K562 (cell line): ENCODE results near the gene UBE2N.

ENCODE experiments used
- BDP1 ChIP-seq: IDR thresholded peaks from 3 replicates; pipeline ENCODE4 v1.6.1; 2011; ENCODE audit not compliant: insufficient read length, insufficient read depth
- CTCF ChIP-seq, 3 experiments: IDR thresholded peaks in 2 of 3; conservative IDR thresholded peaks in 1 of 3; 2 replicates each; pipeline ENCODE4 v1.5.1; 2011 to 2012; ENCODE audit warnings: low read length in 3 of 3, mild to moderate bottlenecking in 3 of 3, control low read depth in 2 of 3, improper control_type of control experiment in 1 of 3, inconsistent platforms in 1 of 3, low read depth in 1 of 3, mixed read lengths in 1 of 3, moderate library complexity in 1 of 3; ENCODE audit not compliant: insufficient read depth in 2 of 3
- HCFC1 ChIP-seq: IDR thresholded peaks from 2 replicates; pipeline ENCODE4 v1.6.1; 2012; ENCODE audit warnings: low read depth, low read length, improper control_type of control experiment
- KDM1A ChIP-seq, 2 experiments: fragments of 450-650 bp; IDR thresholded peaks; 2 replicates each; pipeline ENCODE4 v1.6.1; 2016; ENCODE audit warnings: mild to moderate bottlenecking in 2 of 2
- POLR2AphosphoS5 ChIP-seq: IDR thresholded peaks from 2 replicates; pipeline ENCODE4 v1.6.1; 2011; ENCODE audit warnings: mild to moderate bottlenecking, low read depth, low read length, moderate library complexity; ENCODE audit not compliant: control insufficient read depth, insufficient read depth
- RFX5 ChIP-seq: IDR thresholded peaks from 2 replicates; pipeline ENCODE4 v1.6.1; 2011; ENCODE audit warnings: low read depth, mild to moderate bottlenecking, improper control_type of control experiment, low read length
- SIN3A ChIP-seq, 2 experiments: fragments of 150-350 bp in 1 of 2; IDR thresholded peaks; 2 replicates each; pipeline ENCODE4 v1.6.1; 2011 to 2016; ENCODE audit warnings: borderline replicate concordance in 2 of 2, low read depth in 2 of 2, low read length in 2 of 2, mild to moderate bottlenecking in 2 of 2, moderate library complexity in 2 of 2; ENCODE audit not compliant: control insufficient read depth in 1 of 2
- SMAD4 ChIP-seq: fragments of 250-450 bp; sonication (Bioruptor Pico); conservative IDR thresholded peaks from 2 replicates; pipeline ENCODE4 v1.8.0; 2021; ENCODE audit warnings: inconsistent platforms, mild to moderate bottlenecking, moderate library complexity
- TEAD4 ChIP-seq, 2 experiments: sonication (generic) in 1 of 2; formaldehyde crosslinking in 1 of 2; IDR thresholded peaks; 2 replicates each; pipeline versions ENCODE4 v1.6.1 to v1.8.0; 2012 to 2022; ENCODE audit warnings: borderline replicate concordance in 1 of 2, inconsistent platforms in 1 of 2, low read length in 1 of 2, mild to moderate bottlenecking in 1 of 2, missing genetic modification reagents in 1 of 2
- YY1 ChIP-seq, 3 experiments: IDR thresholded peaks; 2 replicates each; pipeline ENCODE4 v1.6.1; 2011; ENCODE audit warnings: low read length in 2 of 3, mild to moderate bottlenecking in 2 of 3, moderate library complexity in 2 of 3, borderline replicate concordance in 1 of 3, control low read depth in 1 of 3, low read depth in 1 of 3; ENCODE audit not compliant: insufficient read depth in 3 of 3, insufficient replicate concordance in 2 of 3, control insufficient read depth in 1 of 3, insufficient read length in 1 of 3; ENCODE audit errors: extremely low read depth in 1 of 3
- ZNF12 ChIP-seq: sonication (generic); formaldehyde crosslinking; IDR thresholded peaks from 2 replicates; pipeline ENCODE4 v1.4.0; 2020; ENCODE audit warnings: mild to moderate bottlenecking, missing genetic modification reagents
- ZNF232 ChIP-seq: sonication (generic); formaldehyde crosslinking; IDR thresholded peaks from 2 replicates; pipeline ENCODE4 v1.8.0; 2022; ENCODE audit warnings: mild to moderate bottlenecking, missing genetic modification reagents
- ZNF589 ChIP-seq: fragments of 200-800 bp; sonication (Bioruptor generic); IDR thresholded peaks from 2 replicates; pipeline ENCODE4 v1.6.1; 2016; ENCODE audit warnings: low read depth, missing genetic modification characterization, missing compliant biosample characterization
- TF ChIP-seq, protein P1 (sequence below): fragments of 450-650 bp; IDR thresholded peaks from 2 replicates; pipeline ENCODE4 v1.6.1; 2018; ENCODE audit not compliant: partially characterized antibody

DNA sequence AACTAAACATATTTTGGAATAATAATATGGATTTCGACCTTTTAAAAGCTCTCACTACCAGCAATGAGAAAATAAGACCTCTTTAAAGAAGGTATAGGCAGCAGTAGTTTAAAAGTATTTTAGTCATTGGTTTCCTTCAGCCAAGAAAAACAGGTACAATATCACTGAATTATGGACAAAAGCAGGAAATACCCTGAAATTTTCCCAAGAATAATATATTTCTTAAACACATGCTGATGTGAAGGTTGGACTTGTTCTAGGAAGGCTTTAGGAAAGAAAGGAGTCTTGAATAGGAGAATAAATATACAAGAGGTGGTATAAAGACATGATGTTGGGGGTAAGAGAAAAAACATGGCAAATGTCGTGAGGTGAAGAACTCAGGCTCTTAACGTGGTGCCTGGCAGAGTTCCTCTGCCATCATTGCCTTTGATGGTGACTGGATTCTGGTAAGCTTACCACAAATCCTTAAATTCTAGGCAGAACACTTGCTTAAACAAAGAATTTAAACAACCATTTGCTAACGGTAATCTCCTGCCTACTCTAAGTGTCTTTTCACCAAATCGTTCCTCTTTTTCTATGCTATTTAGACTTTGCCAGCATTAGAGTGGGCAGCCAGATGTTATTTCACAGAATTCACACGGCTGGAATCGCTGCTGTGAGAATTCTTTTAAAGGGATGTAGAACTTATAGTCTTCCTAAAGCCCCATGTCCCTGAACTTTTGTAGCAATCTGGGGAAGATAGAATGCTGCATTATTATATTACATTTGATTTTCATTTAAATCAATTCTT lies 75.9 kb downstream of the UBE2N start:
- TF ChIP-seq YY1 (IDR thresholded peaks at IDR 0.05; ENCODE audit: borderline replicate concordance in 1 of 3, control insufficient read depth in 1 of 3, extremely low read depth in 1 of 3, insufficient read depth in 3 of 3, insufficient read length in 1 of 3, insufficient replicate concordance in 2 of 3, low read depth in 1 of 3, low read length in 2 of 3) (no peak), RFX5 (no peak), CTCF (IDR thresholded peaks at IDR 0.05 in 2 of 3, conservative IDR thresholded peaks at IDR 0.05 in 1 of 3; ENCODE audit: insufficient read depth in 2 of 3, low read depth in 1 of 3, low read length in 3 of 3) (no peak), ZNF232 (CRISPR knock-in tag) (no peak), ZNF589 (CRISPR knock-in tag) (no peak), KDM1A (IDR thresholded peaks at IDR 0.05) (no peak), ZNF12 (CRISPR knock-in tag) (no peak), HCFC1 (no peak), POLR2AphosphoS5 (no peak), BDP1 (no peak), SIN3A (IDR thresholded peaks at IDR 0.05; ENCODE audit: borderline replicate concordance in 2 of 2, control insufficient read depth in 1 of 2, low read depth in 2 of 2, low read length in 2 of 2) (no peak), SMAD4 (CRISPR knock-in tag) (no peak), TEAD4 (IDR thresholded peaks at IDR 0.05; ENCODE audit: low read length) (no peak), TEAD4 (CRISPR knock-in tag; IDR thresholded peaks at IDR 0.05; ENCODE audit: borderline replicate concordance) (no peak)
- TF ChIP-seq, protein P1, sequence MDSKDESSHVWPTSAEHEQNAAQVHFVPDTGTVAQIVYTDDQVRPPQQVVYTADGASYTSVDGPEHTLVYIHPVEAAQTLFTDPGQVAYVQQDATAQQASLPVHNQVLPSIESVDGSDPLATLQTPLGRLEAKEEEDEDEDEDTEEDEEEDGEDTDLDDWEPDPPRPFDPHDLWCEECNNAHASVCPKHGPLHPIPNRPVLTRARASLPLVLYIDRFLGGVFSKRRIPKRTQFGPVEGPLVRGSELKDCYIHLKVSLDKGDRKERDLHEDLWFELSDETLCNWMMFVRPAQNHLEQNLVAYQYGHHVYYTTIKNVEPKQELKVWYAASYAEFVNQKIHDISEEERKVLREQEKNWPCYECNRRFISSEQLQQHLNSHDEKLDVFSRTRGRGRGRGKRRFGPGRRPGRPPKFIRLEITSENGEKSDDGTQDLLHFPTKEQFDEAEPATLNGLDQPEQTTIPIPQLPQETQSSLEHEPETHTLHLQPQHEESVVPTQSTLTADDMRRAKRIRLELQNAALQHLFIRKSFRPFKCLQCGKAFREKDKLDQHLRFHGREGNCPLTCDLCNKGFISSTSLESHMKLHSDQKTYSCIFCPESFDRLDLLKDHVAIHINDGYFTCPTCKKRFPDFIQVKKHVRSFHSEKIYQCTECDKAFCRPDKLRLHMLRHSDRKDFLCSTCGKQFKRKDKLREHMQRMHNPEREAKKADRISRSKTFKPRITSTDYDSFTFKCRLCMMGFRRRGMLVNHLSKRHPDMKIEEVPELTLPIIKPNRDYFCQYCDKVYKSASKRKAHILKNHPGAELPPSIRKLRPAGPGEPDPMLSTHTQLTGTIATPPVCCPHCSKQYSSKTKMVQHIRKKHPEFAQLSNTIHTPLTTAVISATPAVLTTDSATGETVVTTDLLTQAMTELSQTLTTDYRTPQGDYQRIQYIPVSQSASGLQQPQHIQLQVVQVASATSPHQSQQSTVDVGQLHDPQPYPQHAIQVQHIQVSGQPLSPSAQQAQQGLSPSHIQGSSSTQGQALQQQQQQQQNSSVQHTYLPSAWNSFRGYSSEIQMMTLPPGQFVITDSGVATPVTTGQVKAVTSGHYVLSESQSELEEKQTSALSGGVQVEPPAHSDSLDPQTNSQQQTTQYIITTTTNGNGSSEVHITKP: no peak
